ENCODE data around the gene KDR. TPM values are rescaled to one million over a fixed set of nuclear protein-coding genes. Genes with fewer than 3 reads are reported as not detected.

KDR gene
- total RNA-seq, 1 donor from 2014 or later, result 0.24 TPM

- H3K9me3 Mint-ChIP-seq (ENCODE audit: unreplicated experiment), result no peaks in the 10 kb centered on the region
- TF ChIP-seq CTCF (IDR thresholded peaks at IDR 0.05), result no peak
- no peaks in the 10 kb centered on the region for H3K4me1 Mint-ChIP-seq (ENCODE audit: unreplicated experiment)
- H3K36me3 Mint-ChIP-seq (ENCODE audit: unreplicated experiment), result no peaks in the 10 kb centered on the region
- H3K4me3 Mint-ChIP-seq (ENCODE audit: unreplicated experiment), result no peak overlapping the region
- H3K27me3 Mint-ChIP-seq (ENCODE audit: unreplicated experiment), result peaks cover 55% of the 10 kb centered on the region
- H3K27ac Mint-ChIP-seq (ENCODE audit: unreplicated experiment), result no peak overlapping the region
- DNase-seq (ENCODE audit: extremely low spot score, unreplicated experiment), result no peak
Measured at GRCh38 chr4:55077577-55077976, 47.8 kb downstream of the KDR start.

- Mint-ChIP-seq H3K4me1 (ENCODE audit: unreplicated experiment) (no peaks in the 10 kb centered on the region), H3K27me3 (ENCODE audit: unreplicated experiment) (peaks cover 57% of the 10 kb centered on the region), H3K27ac (ENCODE audit: unreplicated experiment) (no peak overlapping the region), H3K9me3 (ENCODE audit: unreplicated experiment) (no peaks in the 10 kb centered on the region), H3K36me3 (ENCODE audit: unreplicated experiment) (no peaks in the 10 kb centered on the region), H3K4me3 (ENCODE audit: unreplicated experiment) (no peak overlapping the region)
- no peak for TF ChIP-seq CTCF (IDR thresholded peaks at IDR 0.05)
- no peak for DNase-seq (ENCODE audit: extremely low spot score, unreplicated experiment)
Measured at GRCh38 chr4:55075823-55076716, 49.3 kb downstream of the KDR start.

- Mint-ChIP-seq H3K36me3 (ENCODE audit: unreplicated experiment) (no peaks in the 10 kb centered on the region), H3K27ac (ENCODE audit: unreplicated experiment) (no peak overlapping the region), H3K4me1 (ENCODE audit: unreplicated experiment) (no peaks in the 10 kb centered on the region), H3K4me3 (ENCODE audit: unreplicated experiment) (no peak overlapping the region), H3K27me3 (ENCODE audit: unreplicated experiment) (peaks cover 54% of the 10 kb centered on the region), H3K9me3 (ENCODE audit: unreplicated experiment) (no peaks in the 10 kb centered on the region)
- DNase-seq (ENCODE audit: extremely low spot score, unreplicated experiment), result no peak
- no peak for TF ChIP-seq CTCF (IDR thresholded peaks at IDR 0.05)
Measured at GRCh38 chr4:55075376-55075775, 50.0 kb downstream of the KDR start.

- H3K27me3 Mint-ChIP-seq (ENCODE audit: unreplicated experiment), result peaks cover 46% of the 10 kb centered on the region
- H3K9me3 Mint-ChIP-seq (ENCODE audit: unreplicated experiment), result no peaks in the 10 kb centered on the region
- DNase-seq (ENCODE audit: extremely low spot score, unreplicated experiment), result no peak
- H3K4me3 Mint-ChIP-seq (ENCODE audit: unreplicated experiment), result no peak overlapping the region
- H3K27ac Mint-ChIP-seq (ENCODE audit: unreplicated experiment), result no peak overlapping the region
- no peaks in the 10 kb centered on the region for H3K36me3 Mint-ChIP-seq (ENCODE audit: unreplicated experiment)
- H3K4me1 Mint-ChIP-seq (ENCODE audit: unreplicated experiment), result no peaks in the 10 kb centered on the region
- no peak for TF ChIP-seq CTCF (IDR thresholded peaks at IDR 0.05)
Measured at GRCh38 chr4:55074386-55074785, 51.0 kb downstream of the KDR start.

- Mint-ChIP-seq H3K4me1 (ENCODE audit: unreplicated experiment) (no peaks in the 10 kb centered on the region), H3K4me3 (ENCODE audit: unreplicated experiment) (no peak overlapping the region), H3K27ac (ENCODE audit: unreplicated experiment) (no peak overlapping the region), H3K27me3 (ENCODE audit: unreplicated experiment) (peaks cover 43% of the 10 kb centered on the region), H3K36me3 (ENCODE audit: unreplicated experiment) (no peaks in the 10 kb centered on the region), H3K9me3 (ENCODE audit: unreplicated experiment) (no peaks in the 10 kb centered on the region)
- no peak for TF ChIP-seq CTCF (IDR thresholded peaks at IDR 0.05)
- DNase-seq (ENCODE audit: extremely low spot score, unreplicated experiment), result no peak
Measured at GRCh38 chr4:55071951-55072350, 53.4 kb downstream of the KDR start.

Measured in osteocyte (in vitro differentiated cells).